ENCODE measurements around the gene MYO16.

MYO16 gene

GRCh38 chr13:109148243-109148642 lies 518.8 kb downstream of the MYO16 start:
- no peak for TF ChIP-seq CTCF (IDR thresholded peaks at IDR 0.05; ENCODE audit: insufficient read depth, low read depth, low read length, missing control alignments)
- DNase-seq (ENCODE audit: low read depth): no peak
- no peak overlapping the region for H3K4me3 ChIP-seq (ENCODE audit: low read depth, low read length)

- no peak overlapping the region for H3K4me3 ChIP-seq (ENCODE audit: low read depth, low read length)
- TF ChIP-seq CTCF (IDR thresholded peaks at IDR 0.05; ENCODE audit: insufficient read depth, low read depth, low read length, missing control alignments): no peak
- no peak for DNase-seq (ENCODE audit: low read depth)
Measured at GRCh38 chr13:109150696-109151095, 521.3 kb downstream of the MYO16 start.

- H3K4me3 ChIP-seq (ENCODE audit: low read depth, low read length): no peak overlapping the region
- no peak for TF ChIP-seq CTCF (IDR thresholded peaks at IDR 0.05; ENCODE audit: insufficient read depth, low read depth, low read length, missing control alignments)
- DNase-seq (ENCODE audit: low read depth): no peak
Measured at GRCh38 chr13:109151255-109151654, 521.8 kb downstream of the MYO16 start.

- H3K4me3 ChIP-seq (ENCODE audit: low read depth, low read length): no peak overlapping the region
- TF ChIP-seq CTCF (IDR thresholded peaks at IDR 0.05; ENCODE audit: insufficient read depth, low read depth, low read length, missing control alignments): no peak
- no peak for DNase-seq (ENCODE audit: low read depth)
Measured at GRCh38 chr13:109151696-109152095, 522.3 kb downstream of the MYO16 start.

- no peak for TF ChIP-seq CTCF (IDR thresholded peaks at IDR 0.05; ENCODE audit: insufficient read depth, low read depth, low read length, missing control alignments)
- no peak for DNase-seq (ENCODE audit: low read depth)
- H3K4me3 ChIP-seq (ENCODE audit: low read depth, low read length): no peak overlapping the region
Measured at GRCh38 chr13:109152311-109152820, 523.0 kb downstream of the MYO16 start.

GRCh38 chr13:109152941-109153340 lies 523.5 kb downstream of the MYO16 start:
- H3K4me3 ChIP-seq (ENCODE audit: low read depth, low read length): no peak overlapping the region
- no peak for TF ChIP-seq CTCF (IDR thresholded peaks at IDR 0.05; ENCODE audit: insufficient read depth, low read depth, low read length, missing control alignments)
- no peak for DNase-seq (ENCODE audit: low read depth)

GRCh38 chr13:109154146-109154545 lies 524.7 kb downstream of the MYO16 start:
- no peak for DNase-seq (ENCODE audit: low read depth)
- no peak for TF ChIP-seq CTCF (IDR thresholded peaks at IDR 0.05; ENCODE audit: insufficient read depth, low read depth, low read length, missing control alignments)
- no peak overlapping the region for H3K4me3 ChIP-seq (ENCODE audit: low read depth, low read length)
